GM19238 (cell line): ENCODE data around the gene C19orf47.
"Not testable (repeated sequence)": the region's sequence is repeated elsewhere in the genome, so short reads cannot be mapped to it uniquely, and the experiment has no call there.

Experiments used
- DNase-seq: peaks from one replicate; pipeline ENCODE4 v3.0.0; 2011; ENCODE audit warnings: low spot score; ENCODE audit not compliant: insufficient read length

The C19orf47 gene

GRCh38 chr19:40377876-40378385, 29.7 kb upstream of the C19orf47 start:
- no peak for DNase-seq

- no peak for DNase-seq
Observed at GRCh38 chr19:40376286-40376862, 28.2 kb upstream of the C19orf47 start.

- DNase-seq, result no peak
Observed at GRCh38 chr19:40374084-40374483, 25.9 kb upstream of the C19orf47 start.

- no peak for DNase-seq
Observed at GRCh38 chr19:40371802-40372122, 23.6 kb upstream of the C19orf47 start.

GRCh38 chr19:40370997-40371801, 23.0 kb upstream of the C19orf47 start:
- no peak for DNase-seq

GRCh38 chr19:40370253-40370652, 22.1 kb upstream of the C19orf47 start:
- DNase-seq, result not testable (repeated sequence)

GRCh38 chr19:40369797-40370196, 21.6 kb upstream of the C19orf47 start:
- DNase-seq, result no peak

- DNase-seq, result no peak
Observed at GRCh38 chr19:40367577-40368434, 19.6 kb upstream of the C19orf47 start.

GRCh38 chr19:40366697-40367561, 18.7 kb upstream of the C19orf47 start:
- DNase-seq, result no peak

GRCh38 chr19:40365613-40366401, 17.6 kb upstream of the C19orf47 start:
- peak; percentile 89 for DNase-seq

GRCh38 chr19:40365010-40365409, 16.8 kb upstream of the C19orf47 start:
- DNase-seq, result no peak

- DNase-seq, result no peak
Observed at GRCh38 chr19:40363069-40363468, 14.9 kb upstream of the C19orf47 start.

GRCh38 chr19:40362160-40362559, 14.0 kb upstream of the C19orf47 start:
- no peak for DNase-seq

- DNase-seq, result no peak
Observed at GRCh38 chr19:40360708-40361241, 12.6 kb upstream of the C19orf47 start.

GRCh38 chr19:40360020-40360707, 12.0 kb upstream of the C19orf47 start:
- no peak for DNase-seq

- peak; percentile 49 for DNase-seq
Observed at GRCh38 chr19:40358773-40359172, 10.6 kb upstream of the C19orf47 start.

GRCh38 chr19:40357640-40358039, 9.4 kb upstream of the C19orf47 start:
- DNase-seq, result no peak

GRCh38 chr19:40356681-40357595, 8.7 kb upstream of the C19orf47 start:
- DNase-seq, result no peak
